ENCODE results near the gene NEO1.

NEO1 gene

DNA sequence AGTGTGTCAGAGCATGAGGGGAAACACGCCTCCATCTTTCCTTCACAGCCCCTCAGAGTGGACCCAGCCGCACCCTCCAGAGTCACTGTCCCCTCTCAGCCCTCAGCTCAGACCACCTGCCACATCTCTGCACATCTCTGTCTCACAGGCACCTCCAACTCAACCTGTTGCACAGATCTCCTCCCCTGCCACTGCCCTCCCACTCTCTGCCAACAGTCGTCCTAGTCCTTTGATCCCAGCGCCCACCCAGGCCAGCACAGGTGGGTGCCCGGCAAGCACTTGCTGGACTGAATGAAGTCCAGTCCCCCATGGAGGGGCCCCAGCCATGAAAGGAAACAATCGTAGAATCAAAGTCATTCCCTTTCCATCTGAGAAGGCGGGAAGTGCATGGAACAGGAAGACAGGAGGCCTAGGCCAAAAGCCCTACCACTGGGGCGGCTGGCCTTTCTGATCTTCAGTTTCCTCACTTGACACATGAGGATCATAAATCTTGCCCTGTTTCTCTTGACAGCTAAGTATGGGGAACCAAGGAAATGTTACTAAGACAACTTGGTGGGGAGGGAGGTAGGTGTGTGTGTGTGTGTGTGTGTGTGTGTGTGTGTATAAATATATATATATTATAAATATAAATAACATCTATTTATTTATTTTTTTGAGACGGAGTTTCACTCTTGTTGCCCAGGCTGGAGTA, 288.4 kb downstream of the NEO1 start:
- H3K27me3 Mint-ChIP-seq, result peaks cover 13 to 65% of the 10 kb centered on the region in 2 donors
- no peak overlapping the region for H3K4me3 Mint-ChIP-seq
- peaks cover 2 to 15% of the 10 kb centered on the region in 2 donors for H3K9me3 Mint-ChIP-seq
- H3K36me3 Mint-ChIP-seq (ENCODE audit: insufficient read depth), result no peaks in the 10 kb centered on the region
- ATAC-seq (replicated peaks) (no peak), DNase-seq (no peak)
- no peaks in the 10 kb centered on the region for H3K4me1 Mint-ChIP-seq (ENCODE audit: low read depth in 2 of 2)
- H3K27ac Mint-ChIP-seq, result no peak overlapping the region

DNA sequence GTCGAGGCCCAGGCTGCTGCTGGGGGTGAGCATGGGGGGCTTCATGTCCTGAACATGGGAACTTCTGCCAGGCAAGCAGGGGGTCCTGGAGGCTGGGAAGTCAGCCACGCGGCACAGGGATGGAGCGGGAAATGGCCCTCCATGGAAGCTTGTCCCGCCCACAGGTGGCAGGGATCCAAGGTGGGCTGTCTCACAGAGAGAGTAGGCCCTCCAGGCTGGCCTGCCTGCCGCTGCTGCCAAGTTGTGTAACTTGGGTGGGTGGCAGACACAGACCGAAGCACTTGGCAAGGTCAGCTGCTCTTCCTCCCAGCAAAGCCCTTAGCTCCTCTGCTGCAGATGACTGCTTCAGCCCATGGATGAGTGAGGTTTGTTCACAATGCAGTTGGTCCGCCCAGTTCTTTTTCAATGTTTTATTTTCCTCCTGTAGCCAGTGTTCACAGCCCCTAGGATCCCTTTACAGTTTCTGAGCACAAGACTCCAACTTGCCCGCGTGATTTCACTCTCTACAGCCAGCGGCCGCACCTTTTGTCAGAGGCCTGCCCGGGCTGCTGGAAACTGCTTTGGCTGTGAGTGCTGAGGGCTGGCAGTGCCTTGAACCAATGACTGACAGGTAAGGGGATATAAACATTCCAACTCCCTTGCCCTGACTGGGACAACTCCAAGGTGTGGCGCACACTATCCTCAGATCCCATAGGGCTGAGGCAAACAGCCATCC, 289.8 kb downstream of the NEO1 start:
- DNase-seq, result no peak
- no peak overlapping the region for H3K4me3 Mint-ChIP-seq
- no peaks in the 10 kb centered on the region for H3K36me3 Mint-ChIP-seq (ENCODE audit: insufficient read depth)
- no peak overlapping the region for H3K27ac Mint-ChIP-seq
- H3K4me1 Mint-ChIP-seq (ENCODE audit: low read depth in 2 of 2), result no peaks in the 10 kb centered on the region
- ATAC-seq (replicated peaks), result no peak
- H3K9me3 Mint-ChIP-seq, result peaks cover 2 to 15% of the 10 kb centered on the region in 2 donors
- peaks cover 5 to 58% of the 10 kb centered on the region in 2 donors for H3K27me3 Mint-ChIP-seq

DNA sequence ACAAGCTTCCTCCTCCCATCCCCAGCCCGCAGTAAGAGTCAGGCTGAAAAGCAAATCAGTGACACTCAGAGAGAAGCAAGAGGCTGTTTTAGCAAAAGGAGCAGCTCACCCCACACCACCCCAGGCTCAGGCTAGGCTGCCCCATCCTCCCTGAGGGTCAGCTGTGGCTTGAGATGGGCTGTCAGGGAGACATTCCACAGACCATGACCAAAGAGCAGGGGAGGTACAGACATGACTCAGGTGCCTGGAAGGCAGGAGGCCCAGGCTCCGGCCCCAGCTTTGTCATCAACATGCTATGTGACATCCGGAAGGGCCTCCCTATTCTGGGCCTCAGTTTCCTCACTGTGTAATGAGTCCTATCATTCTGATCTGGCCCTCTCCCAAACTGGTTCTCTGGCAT, 291.8 kb downstream of the NEO1 start:
- ATAC-seq (replicated peaks) (no peak), DNase-seq (no peak)
- H3K4me3 Mint-ChIP-seq, result no peak overlapping the region
- H3K4me1 Mint-ChIP-seq (ENCODE audit: low read depth in 2 of 2), result no peaks in the 10 kb centered on the region
- peaks cover 4% of the 10 kb centered on the region for H3K36me3 Mint-ChIP-seq (ENCODE audit: insufficient read depth)
- H3K9me3 Mint-ChIP-seq, result peaks cover 2 to 15% of the 10 kb centered on the region in 2 donors
- no peak overlapping the region for H3K27ac Mint-ChIP-seq
- peaks cover 0 to 43% of the 10 kb centered on the region in 2 donors for H3K27me3 Mint-ChIP-seq

DNA sequence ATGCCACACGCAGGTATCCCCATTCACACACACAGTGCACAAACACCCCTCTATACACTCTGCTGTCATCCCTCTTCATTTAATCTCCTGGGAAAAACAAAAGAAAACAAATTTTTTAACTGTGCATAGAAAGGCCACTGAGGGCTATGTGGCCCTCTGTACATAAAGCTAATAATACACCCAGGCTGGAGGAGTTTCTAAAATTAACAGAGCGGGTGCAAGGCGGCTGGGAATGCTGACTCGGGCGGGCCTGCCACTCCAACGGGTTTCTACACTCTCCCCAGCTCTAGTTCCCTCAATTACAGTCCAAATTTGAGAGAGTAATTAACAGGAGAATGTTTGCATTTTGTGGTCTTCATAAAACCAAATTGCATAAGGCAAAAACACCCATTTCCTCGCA, 293.4 kb downstream of the NEO1 start:
- peaks cover 0 to 32% of the 10 kb centered on the region in 2 donors for H3K27me3 Mint-ChIP-seq
- no peak overlapping the region for H3K4me3 Mint-ChIP-seq
- no peak for DNase-seq
- no peak for ATAC-seq (replicated peaks)
- no peak overlapping the region for H3K27ac Mint-ChIP-seq
- H3K4me1 Mint-ChIP-seq (ENCODE audit: low read depth in 2 of 2), result no peaks in the 10 kb centered on the region
- peaks cover 2 to 15% of the 10 kb centered on the region in 2 donors for H3K9me3 Mint-ChIP-seq
- H3K36me3 Mint-ChIP-seq (ENCODE audit: insufficient read depth), result peaks cover 4% of the 10 kb centered on the region

DNA sequence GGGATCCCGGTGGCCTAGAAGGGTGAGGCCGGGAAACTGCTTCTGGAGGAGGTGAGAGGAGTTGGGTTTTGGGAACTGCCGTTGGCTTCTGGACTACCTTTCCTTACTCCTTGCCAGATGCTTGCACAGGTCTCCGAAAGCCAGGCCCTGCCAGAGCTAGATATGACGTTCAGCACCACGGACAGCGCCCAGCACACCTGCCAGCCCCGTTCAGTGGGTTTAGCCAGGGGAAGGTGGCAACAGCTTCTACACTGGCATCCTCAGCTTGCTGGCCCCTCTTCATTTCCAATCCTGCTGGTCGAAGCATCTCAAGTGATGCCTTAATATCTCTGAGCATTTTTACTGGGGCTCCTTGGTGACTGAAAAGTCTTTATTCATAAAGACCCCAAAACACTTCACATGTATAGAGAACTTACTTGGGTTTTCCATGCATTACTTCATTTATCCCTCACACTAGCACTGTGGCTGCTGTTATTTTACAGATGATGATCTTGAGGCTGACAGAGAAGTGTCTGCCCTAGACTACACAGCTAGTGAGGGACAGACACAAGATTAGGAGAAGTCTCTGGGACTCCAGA, 294.6 kb downstream of the NEO1 start:
- Mint-ChIP-seq H3K4me3 (no peak overlapping the region), H3K36me3 (ENCODE audit: insufficient read depth) (peaks cover 4% of the 10 kb centered on the region), H3K27ac (no peak overlapping the region), H3K9me3 (peaks cover 2 to 15% of the 10 kb centered on the region in 2 donors), H3K4me1 (ENCODE audit: low read depth in 2 of 2) (no peaks in the 10 kb centered on the region), H3K27me3 (peaks cover 0 to 30% of the 10 kb centered on the region in 2 donors)
- peak; percentile 38 to 56 (median 56) for DNase-seq
- ATAC-seq (replicated peaks), result peak; percentile 46

DNA sequence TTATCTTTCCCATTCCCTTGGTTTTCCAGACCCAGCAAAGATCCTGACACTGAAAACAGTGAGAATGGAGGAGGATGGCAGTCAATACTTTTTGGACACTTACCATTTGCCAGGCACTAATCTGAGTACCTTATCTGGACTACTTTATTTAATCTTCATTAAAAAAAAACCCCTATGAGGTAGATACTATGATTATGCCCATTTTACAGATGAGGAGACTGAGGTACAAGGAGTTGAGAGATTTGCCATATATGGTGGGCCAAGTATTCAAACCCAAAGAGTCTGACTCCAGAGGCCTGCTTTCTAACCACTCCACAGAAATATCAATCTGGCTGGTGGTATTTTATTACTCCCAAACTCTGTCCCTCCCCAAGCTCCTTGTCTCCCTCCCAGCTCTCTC, 296.9 kb downstream of the NEO1 start:
- DNase-seq (no peak), ATAC-seq (replicated peaks) (no peak)
- Mint-ChIP-seq H3K27me3 (peaks cover 0 to 8% of the 10 kb centered on the region in 2 donors), H3K9me3 (no peaks in the 10 kb centered on the region), H3K4me3 (no peak overlapping the region), H3K36me3 (ENCODE audit: insufficient read depth) (peaks cover 4% of the 10 kb centered on the region), H3K27ac (no peak overlapping the region), H3K4me1 (ENCODE audit: low read depth in 2 of 2) (no peaks in the 10 kb centered on the region)

DNA sequence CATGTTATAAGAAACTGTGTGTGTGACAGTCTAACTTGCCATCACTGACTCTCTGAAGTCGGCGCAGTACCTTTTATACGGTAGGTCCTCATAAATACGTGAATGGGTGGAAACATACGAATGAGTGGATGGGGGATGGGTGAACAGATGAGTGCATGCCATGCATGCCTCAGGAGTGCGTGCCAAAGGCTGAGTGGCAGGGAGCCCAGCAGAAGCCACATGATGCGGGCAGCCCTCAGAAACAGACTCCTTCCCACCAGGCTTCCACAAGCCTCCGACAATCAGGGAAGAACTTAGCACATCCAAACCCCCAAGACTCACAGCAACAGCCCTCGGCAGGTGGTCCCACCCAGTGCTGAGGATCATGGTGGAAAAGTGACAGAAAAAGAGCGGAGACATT, 299.8 kb downstream of the NEO1 start:
- peaks cover 4% of the 10 kb centered on the region for H3K36me3 Mint-ChIP-seq (ENCODE audit: insufficient read depth)
- no peaks in the 10 kb centered on the region for H3K4me1 Mint-ChIP-seq (ENCODE audit: low read depth in 2 of 2)
- DNase-seq, result no peak
- ATAC-seq (replicated peaks), result no peak
- peaks cover 7 to 21% of the 10 kb centered on the region in 2 donors for H3K27me3 Mint-ChIP-seq
- no peaks in the 10 kb centered on the region for H3K9me3 Mint-ChIP-seq
- H3K27ac Mint-ChIP-seq, result no peak overlapping the region
- no peak overlapping the region for H3K4me3 Mint-ChIP-seq

DNA sequence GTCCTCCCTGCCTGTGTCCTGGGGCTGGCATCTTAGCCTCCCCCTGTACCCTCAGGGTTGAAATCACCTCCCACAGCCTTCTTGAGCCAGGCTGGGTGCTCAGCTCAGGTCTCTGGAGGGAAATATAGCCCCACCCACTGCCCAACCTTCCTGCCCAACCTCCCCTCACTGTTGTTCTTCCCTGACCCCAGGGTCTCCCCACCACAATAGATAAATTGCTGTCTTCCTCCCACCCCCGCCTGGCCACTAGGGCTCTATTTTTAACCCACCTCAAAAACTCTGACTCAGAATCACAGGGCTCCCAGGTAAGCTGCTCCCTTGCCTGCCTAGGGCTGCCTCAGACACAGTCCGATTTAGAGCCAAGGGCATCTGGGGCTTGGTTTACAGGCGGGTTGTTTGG, 301.5 kb downstream of the NEO1 start:
- Mint-ChIP-seq H3K27ac (no peak overlapping the region), H3K4me3 (no peak overlapping the region), H3K27me3 (peaks cover 17 to 33% of the 10 kb centered on the region in 2 donors), H3K36me3 (ENCODE audit: insufficient read depth) (peaks cover 4% of the 10 kb centered on the region), H3K9me3 (no peaks in the 10 kb centered on the region), H3K4me1 (ENCODE audit: low read depth in 2 of 2) (no peaks in the 10 kb centered on the region)
- DNase-seq (no peak), ATAC-seq (replicated peaks) (no peak)

DNA sequence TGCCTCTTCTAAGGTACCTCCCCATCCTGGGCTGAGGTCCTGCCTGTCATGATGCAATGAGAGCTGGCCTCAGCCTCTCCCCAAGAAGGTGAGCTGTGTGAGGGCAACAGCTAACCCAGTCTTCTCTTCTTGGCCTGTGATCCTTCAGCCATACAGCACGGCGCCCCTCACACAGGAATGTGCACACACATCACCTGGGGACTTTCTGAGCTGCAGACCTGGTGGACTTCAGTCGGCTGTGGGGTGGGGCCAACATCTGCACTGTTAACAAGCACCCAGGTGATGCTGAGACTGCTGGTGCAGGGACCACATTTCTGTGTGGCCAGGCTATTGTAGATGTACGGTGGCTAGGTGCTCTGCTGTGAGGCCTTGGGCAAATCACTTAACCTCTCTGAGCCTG, 302.0 kb downstream of the NEO1 start:
- peaks cover 17 to 38% of the 10 kb centered on the region in 2 donors for H3K27me3 Mint-ChIP-seq
- no peaks in the 10 kb centered on the region for H3K9me3 Mint-ChIP-seq
- H3K27ac Mint-ChIP-seq, result no peak overlapping the region
- ATAC-seq (replicated peaks) (no peak), DNase-seq (no peak)
- H3K4me3 Mint-ChIP-seq, result no peak overlapping the region
- peaks cover 3% of the 10 kb centered on the region for H3K36me3 Mint-ChIP-seq (ENCODE audit: insufficient read depth)
- no peaks in the 10 kb centered on the region for H3K4me1 Mint-ChIP-seq (ENCODE audit: low read depth in 2 of 2)
